Activated CD4-positive, alpha-beta T cell treated with anti-CD3 and anti-CD28 coated beads for 24 hours (primary cell): ENCODE data around the gene SMAD7.
A peak's percentile ranks its signal among the peaks of the same experiment; 100 is the strongest.

Experiments used
- DNase-seq, 2 donors: peaks; one replicate each; pipeline ENCODE4 v3.0.0-alpha.2; 2020; ENCODE audit warnings: low read depth in 2 of 2

Gene SMAD7

DNA sequence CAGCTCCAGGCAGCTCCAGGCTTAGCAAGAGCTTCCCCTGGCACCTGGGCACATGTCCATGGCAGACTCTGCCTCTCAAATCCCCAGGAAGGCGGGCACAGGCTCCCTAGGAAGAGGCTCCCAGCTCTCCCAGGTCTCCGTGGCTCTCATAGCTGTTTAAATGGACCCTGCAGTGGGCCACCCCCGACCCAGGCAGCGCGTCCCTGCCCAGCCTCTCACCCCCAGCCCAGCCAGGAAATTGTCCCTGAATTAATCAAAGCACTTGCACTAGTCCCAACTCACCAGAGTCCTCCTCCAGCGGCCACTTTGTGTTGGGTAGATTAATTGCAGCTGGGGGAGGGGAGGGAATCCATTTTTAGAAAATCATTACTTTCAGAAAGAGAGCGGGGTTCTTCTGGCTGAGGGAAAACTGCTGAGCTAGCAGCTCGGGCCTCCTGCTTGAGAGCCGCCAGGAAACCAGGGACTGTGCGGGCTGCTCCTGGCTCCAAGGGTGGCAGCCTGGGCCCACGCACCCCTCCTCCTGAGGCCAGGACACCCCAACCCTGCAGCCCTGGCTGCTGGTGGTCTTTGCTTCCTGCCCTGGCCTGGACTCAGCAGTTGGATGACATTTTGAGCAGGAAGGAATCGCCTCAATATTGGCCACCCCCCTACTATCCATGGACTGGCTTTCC lies 36.0 kb downstream of the SMAD7 start:
- no peak for DNase-seq

DNA sequence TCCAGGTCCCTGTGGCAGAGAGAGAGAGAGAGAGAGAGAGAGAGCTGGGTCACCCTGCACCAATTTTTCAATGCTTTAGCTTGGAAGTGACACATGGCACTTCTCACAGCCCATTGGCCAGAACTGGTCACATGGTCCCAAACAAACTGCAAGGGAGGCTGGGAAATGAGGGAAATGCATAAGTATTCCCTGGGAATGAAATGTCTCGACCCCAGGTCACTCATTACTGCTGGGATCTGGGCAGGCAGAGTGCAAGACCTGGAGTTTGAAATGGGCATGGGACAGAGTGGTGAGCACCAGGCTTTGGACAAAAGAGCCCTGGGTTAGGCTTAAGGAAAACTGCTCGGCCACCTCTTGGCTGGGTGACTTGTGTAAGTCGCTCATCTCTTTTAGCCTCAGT lies 37.0 kb downstream of the SMAD7 start:
- DNase-seq = no peak

DNA sequence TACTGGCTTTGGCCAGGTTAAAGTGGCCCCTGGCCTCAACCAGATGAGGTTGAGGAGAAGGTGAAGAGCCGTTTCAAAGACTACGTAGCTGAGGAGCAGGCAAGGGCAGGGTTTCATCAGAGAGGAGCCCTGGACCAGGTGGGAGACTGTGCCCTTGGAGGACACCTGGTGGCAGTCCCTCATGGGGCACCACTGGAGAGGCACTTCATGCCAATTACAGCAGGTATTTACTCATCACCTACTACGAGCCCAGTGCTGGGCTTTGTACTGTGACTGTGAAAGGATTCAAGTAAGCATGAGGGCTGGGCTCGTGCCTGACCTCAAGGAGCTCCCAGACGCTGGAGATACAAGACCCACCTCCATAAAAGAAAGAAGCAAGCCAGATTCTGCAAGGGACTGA lies 37.6 kb downstream of the SMAD7 start:
- DNase-seq = peak in 1 of 2 donors; percentile 21

DNA sequence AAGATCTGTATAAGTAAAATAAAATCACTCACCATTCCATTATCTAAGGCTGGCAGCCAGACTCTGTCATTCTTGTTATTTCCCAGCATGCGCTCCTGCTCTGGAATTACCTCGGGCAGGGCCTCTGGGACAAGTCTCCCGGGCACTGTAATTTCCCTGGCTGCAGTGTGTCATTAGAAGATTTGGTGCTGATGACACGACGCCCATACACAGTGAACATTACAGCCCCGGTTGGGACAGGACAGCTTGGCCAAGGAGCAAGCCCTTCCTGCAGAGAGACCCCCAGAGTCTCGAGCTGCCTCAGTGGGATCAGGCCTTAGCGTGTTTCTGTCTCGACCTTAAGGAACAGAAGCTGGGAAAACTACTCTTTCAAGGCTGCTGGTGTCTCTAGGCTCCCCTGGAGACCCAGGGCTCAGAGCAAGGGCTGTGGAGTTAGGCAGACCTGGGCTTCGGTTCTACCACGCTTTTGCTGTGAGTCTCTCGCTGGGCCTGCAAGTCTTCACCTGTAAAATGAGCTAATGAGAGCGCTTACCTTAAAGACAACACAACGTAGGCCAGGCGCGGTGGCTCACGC lies 39.7 kb downstream of the SMAD7 start:
- DNase-seq = no peak

DNA sequence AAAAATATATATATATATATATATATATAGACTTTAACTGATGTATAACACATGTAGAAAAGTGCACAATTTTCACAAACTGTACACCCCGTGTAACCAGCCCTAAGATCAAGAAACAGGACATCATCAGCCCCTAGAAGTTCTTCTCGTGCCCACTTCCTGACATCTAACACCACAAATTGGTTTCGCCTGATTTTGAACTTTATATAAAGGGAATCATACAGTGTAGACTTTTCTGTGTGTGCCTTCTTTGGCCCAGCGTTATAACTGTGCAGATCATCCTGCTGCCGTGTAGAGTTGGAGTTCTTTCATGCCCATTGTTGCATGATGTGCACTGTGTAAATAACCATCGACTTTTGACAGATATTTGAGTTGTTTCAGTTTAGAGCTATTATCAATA lies 41.0 kb downstream of the SMAD7 start:
- DNase-seq = no peak

DNA sequence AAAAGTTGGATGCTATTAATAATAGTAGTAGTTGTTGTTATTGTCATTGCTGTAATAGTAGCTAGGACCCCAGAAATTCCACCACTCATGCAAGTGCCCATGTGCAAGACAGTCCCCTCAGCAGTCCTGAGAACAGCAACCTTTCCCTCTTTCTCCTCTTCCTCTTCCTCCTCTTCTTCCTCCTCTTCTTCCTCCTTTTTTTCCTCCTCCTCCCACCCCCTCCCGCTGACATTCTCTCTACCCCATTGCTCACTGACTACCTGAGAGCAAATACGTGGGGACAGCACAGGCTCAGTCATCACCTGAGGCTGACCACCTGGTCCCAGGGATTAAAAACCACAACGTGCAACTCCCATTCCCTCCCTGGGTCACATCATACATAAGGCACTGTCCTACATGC lies 41.8 kb downstream of the SMAD7 start:
- no peak for DNase-seq

DNA sequence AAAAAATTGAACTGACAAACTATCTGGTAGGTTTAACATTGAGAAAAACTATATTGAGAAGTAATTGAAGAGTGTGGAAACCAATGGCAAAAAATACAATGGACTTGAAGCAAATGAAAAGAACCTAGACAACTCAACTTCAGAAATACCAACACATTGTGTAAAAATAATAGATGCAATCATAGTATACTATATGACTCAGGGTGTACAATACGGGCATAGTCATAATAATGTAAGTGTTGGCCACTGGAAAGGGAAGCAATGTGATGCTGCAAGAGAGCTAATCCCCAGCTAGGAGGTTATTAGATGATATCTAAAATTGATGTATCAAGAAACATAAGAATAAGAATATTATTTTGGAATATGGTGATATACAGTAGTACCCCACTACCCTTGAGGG lies 45.3 kb downstream of the SMAD7 start:
- DNase-seq = no peak

DNA sequence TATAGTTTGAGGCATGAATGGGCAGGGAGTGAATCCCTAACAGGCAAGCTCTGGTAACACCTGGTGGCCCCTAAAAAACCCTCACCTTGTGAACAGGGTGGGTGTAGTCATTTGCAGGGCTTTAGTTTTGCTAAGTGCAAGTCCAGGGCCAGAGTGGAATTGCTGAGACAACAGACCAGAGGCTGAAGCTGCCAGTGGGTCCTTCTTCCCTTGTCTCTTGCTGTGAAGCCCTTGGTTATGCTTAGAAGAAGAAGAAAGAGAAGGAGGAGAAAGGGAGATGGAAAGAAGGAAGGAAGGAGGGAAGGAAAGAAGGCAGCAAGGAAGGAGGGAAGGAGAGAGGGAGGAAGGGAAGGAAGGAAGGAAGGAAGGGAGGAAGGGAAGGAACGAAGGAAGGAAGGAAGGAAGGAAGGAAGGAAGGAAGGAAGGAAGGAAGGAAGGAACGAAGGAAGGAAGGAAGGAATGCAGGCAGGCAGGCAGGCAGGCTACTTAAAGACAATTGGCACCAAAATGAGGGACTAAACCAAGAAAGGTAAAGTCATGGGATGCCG lies 45.8 kb downstream of the SMAD7 start:
- no peak for DNase-seq

DNA sequence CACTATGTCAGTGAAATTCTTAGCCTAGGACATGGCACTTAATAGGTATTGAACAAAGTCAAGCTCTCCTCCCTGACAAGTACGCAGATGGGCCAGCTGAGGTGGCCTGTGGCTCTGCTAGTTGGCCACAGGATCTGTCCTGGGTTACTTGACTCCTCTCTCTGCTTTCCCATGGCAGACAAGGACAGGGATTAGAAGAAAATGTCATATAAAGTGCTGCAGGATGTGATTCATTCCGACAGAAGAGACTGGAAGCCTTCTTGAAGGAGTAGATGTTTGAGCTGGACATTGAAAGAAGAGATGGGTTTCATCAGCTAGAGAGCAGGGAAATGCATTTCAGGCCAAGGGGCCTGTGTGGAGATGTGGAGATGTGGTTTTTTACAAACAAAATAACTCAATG lies 46.7 kb downstream of the SMAD7 start:
- DNase-seq = no peak

DNA sequence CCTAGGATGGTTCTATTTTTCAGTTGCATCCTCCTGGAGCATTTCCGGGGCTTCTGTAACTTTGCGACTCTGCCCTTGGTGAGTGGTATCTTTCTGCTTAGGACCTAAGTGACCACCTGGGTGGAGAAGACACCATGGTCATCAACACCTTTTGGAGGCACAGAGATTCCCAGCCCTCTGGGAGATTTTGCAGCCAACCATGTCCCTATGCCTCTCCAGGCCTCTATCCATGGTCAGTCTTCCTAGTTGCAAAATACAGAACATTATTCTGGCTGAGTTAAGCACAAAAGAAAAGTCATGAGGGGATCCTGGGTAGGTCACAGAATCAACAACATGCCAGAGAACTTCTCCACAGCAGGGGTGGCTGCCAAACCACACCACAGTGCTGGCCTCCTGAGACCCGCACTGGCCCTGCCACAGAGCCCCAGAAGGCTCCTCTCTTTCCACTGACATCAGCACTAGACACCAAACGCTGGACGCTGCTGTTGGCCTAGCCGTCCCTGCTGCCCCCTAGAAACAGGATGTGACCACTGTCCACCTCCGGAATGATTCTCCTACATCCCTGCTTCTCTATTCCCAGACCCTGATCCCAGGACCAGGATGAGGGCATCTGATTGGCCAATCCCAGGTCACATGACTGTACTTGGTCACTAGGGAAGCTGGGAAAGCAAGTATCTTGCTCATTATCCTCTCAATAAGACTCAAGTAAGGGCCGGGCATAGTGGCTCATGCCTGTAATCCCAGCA lies 47.7 kb downstream of the SMAD7 start:
- DNase-seq = no peak

DNA sequence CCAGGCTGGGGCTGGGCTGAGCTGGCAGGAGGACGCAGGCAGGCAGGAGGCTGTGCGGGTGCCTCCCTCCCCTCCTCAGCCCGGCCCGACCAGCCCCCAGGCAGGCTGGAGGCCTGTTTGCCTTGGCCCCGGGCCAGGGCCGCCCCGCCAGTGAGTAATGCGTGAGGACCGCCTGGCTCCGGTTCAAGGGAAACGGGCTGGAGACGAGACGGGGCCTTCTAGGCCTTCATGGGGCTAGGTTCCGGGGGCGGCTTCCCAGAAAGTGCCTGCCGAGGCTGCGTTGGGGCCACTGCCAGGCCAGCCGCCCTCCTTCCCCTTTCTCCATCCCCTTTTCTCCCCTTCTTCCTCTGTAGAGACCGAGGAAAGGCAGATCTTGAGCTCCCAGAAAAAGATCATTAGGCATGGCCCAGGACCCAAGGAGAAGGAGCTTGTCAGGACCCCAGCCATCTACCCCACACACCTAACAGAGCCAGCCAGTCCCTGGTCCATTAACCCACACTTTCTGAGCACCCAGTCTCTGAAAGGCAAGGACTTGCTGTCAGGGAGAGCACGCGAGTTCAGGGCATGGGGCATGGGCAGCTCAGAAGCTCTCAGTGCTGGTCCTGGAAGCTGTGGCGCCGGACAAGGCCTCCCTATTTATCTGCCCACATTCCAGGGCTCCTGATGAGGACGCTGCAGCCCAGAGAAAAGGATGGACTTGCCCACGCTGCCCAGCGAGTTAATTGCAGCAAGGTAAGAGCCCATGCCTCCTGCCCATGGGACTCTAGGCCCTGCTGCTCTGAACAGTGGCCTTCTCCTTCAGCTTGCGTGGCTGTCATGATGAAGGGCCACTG lies 48.5 kb downstream of the SMAD7 start:
- no peak for DNase-seq

DNA sequence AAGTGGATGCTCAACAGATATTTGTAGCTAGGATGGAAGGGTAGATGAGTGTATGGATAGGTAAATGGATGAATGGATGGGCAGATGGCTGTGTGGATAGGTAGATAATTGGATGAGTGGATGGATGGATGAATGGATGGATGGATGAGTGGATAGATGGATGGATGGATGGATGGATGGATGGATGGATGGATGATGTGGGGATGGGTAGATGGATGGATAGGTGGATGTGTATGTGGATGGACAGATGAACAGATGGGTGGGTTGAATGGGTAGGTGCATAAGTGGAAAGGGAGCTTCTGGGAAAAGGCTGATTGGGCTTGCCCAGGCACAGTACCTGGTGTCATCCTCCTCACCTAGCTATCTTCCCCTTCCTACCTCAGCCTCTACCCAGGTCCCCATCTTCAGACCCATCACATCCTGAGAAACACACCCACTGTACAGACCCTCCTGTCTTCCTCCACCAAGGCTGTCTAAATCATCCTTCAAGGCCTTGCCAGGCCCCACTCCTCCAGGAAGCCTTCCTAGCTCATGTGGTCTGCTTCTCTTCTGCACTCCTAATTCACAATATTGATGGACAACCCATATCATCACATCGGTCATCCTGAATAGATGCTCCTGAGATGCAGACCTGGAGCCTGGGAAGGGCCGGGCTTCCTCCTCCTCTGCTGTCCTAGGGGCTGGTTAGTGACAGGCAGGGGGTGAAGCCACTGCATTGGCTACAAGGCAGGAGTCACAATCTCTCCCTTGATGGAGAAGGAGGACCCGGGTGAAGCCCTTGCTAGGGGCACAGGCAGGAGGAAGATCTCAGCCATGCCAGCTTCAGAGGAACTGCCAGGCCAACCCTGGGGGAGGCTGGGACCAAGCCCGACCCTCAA lies 49.4 kb downstream of the SMAD7 start:
- no peak for DNase-seq

DNA sequence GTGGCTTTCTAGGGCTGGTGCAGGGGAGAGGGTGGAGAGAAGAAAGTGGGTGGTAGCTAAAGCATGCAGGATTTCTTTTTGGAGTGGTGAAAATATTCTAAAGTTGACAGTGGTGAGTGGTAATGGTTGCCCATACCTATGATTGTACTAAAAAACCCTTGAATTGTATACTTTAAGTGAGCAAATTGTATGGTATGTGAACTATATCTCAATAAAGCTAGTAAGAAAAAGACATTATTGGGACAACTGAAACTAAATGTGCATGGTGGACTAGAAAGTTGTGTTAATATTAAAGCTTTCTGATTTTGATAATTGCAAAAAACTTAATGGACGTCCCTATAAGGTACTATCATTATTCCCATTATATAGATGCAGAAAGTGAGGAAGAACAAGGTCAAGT lies 50.3 kb downstream of the SMAD7 start:
- DNase-seq = no peak

DNA sequence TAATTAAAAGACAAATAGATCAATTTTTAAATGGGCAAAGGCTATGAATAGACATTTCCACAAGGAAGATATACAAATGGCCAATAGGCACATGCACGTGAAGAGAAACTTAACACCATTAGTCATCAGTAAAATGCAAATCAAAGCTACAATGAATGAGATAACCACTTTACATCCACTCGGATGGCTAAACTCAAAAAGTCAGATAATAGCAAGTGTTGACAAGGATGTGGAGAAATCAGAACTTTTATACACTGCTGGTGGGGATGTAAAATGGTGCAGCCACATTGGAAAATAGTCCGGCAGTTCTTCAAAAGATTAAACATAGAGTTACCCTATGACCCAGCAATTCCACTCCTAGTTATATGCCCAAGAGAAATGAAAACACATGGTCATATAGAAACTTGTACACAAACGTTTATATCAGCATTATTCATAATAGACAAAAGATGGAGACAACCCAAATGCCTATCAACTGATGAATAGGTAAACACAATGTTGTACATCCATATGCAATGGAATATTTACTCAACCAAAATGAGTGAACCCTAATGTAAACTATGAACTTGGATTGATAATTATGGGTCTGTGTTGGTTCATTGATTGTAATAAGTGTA lies 51.1 kb downstream of the SMAD7 start:
- no peak for DNase-seq

DNA sequence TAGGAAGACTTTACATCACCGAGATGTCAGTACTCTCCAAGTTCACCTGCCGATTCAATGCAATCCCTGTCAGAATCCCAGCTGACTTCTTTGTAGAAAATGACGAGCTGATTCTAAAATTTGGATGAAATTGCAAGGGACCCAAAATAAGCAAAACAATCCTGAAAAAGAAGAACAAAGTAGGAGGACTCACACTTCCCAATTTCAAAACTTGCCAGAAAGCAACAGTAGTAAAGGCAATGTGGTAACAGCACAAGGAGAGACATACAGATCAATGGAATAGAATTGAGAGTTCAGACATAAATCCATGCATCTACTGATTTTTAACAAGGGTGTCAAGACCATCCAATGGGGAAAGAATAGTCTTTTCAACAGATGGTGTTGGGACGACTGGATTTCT lies 52.2 kb downstream of the SMAD7 start:
- DNase-seq = no peak

DNA sequence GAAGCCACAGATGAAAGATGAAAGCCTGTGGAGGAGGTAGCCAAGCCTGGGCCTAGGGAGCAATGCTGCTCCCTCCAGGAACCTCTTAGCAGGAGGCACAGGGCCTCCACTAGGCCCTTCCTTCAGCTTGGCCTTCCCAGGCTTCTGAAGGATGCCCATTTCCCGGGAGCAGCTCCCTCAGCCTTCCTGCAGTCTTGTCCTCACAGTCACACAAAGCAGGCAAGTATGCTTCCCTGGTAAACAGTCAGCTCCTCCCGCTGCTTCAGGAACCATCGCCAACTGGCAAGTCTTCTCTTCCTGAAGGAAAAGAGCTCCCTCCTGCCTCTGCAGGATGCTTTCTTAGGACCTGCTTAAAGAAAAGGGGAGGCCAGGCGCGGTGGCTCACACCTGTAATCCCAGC lies 53.2 kb downstream of the SMAD7 start:
- no peak for DNase-seq

DNA sequence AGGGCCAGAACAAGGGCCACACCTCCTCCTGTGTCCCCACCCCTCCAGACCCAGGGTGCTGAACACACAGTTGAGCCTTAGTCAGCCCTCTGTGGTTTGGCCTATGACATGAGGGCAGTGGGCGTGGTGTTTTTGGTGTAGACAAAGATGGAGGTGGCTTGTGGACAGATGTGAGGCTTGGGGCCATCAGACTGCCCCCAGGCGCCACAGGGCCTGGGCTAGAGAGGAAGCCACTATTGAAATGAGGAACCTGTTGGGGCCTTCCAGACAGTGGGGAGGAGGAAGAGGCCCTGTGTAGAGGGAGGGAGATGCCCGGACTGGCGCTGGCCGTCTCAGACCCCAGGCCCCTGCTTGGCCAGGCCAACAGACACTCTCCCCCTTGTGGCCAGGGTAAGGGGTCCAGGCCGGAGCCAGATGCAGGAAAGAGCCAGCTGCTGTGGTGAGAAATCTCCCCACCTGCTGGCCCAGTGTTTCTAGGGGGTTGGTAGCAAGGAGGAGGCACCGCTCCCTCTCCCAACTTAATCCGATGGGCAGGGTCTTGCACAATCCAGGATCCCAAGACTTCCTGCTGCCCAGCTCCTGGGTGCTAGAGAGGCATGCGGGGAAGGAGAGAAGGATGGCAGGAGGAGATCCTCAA lies 53.8 kb downstream of the SMAD7 start:
- DNase-seq = peak in 1 of 2 donors; percentile 9

DNA sequence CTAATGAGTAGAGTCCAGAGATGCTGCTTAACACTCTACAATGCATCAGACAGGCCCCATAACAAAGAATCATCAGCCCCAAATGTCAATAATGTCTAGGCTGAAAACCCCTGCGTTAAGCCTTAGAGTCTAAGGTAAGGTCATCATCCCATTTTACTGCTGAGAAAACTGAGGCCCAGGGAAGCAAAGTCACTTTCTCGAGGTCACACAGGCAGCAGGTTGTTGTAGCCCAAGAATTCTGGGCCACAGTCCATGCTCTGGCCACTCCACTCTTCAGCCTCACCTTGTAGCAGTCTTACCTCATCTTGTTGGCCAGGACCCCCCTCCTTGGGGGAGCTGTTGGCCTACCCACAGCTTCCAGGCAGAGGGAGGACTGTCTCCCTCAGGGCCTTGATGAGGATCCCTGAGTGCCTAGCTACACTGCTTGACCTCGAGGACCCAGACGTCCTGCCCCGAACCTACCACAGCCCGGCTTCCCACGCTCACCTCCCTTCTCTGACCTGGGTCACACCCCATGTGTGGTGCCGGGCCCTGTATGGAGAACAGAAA lies 54.4 kb downstream of the SMAD7 start:
- DNase-seq = no peak

DNA sequence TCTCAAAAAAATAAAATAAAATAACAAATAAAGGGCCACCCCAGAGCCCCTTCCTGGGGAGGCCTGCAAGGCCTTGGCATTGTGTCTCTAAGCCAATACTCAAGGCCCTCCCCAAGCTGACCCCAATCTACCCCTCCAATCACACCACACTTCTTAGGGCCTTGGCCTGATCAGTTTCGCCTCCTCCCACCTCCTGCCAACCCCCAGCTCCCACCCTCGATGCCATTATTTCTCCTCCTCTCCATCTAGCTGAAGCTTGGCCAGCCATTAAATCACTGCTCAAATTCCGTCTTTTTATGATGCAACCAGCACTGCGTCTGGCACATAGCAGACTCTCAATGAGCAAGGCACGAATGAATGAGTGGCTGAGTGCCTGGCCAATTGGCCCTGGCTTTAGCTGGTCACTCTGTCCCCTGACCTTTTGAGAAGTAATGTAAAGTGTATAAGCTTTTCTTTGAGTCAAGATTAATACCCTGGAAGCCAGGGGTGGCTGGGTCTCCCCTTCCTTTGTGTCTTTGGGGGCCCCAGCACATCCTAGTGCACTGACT lies 55.9 kb downstream of the SMAD7 start:
- no peak for DNase-seq
